IPS-15b (cell line): ENCODE results near the gene CREB3.

Experiments used
- H3K27me3 ChIP-seq: one replicate; pipeline ENCODE4 v1.6.1; 2013; ENCODE audit warnings: low read length; ENCODE audit not compliant: control insufficient read depth, insufficient read depth
- H3K36me3 ChIP-seq: one replicate; pipeline ENCODE4 v1.6.1; 2013; ENCODE audit warnings: low read length; ENCODE audit not compliant: control insufficient read depth, insufficient read depth
- H3K4me1 ChIP-seq: one replicate; pipeline ENCODE4 v1.6.1; 2013; ENCODE audit warnings: mild to moderate bottlenecking, low read length; ENCODE audit not compliant: control insufficient read depth, insufficient read depth
- H3K4me3 ChIP-seq: one replicate; pipeline ENCODE4 v1.5.1; 2013; ENCODE audit warnings: low read depth, low read length
- H3K9ac ChIP-seq: one replicate; pipeline ENCODE4 v1.6.1; 2013; ENCODE audit warnings: low read depth, mild to moderate bottlenecking, low read length
- H3K9me3 ChIP-seq: one replicate; pipeline ENCODE4 v1.6.1; 2013; ENCODE audit warnings: mild to moderate bottlenecking, low read length; ENCODE audit not compliant: control insufficient read depth, insufficient read depth

The CREB3 gene

DNA sequence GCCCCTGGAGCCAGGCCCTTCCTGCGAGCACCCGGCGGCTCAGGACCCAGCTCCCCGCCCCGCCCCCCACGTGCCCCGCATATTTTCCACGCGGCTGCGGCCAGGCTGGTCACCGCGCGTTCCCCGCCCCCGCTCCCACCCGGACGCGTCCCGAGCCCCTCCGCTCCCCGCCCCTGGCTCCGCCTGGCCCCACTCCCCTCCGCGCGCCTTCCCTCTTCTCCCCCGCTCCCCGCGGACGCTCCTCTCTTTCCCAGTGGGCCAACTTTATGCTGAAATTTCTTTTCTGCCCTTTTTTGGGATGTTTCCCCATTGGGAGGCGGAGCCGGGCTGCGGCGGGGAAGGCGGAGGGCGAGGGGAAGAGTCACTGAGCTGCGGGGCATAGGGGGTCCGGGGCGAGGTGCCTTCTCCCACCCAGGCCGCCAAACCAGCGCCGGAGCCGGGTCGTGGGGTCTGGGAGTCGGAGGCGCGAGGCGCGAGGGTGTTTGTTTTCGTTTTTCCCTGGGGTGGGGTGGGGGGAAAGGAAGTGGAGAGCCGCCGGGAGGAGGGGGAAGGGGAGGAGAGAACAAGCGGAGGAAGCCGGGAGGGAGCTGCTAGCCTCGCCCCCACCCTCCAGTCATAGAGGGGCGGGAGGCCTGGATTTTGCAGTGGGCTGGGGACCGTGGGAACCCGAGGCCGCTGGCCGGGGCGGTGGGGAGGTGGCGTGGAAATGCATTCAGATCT is 41.7 kb upstream of the CREB3 start:
- H3K4me1 ChIP-seq = peaks cover 10% of the 10 kb centered on the region
- H3K9me3 ChIP-seq = no peaks in the 10 kb centered on the region
- peak overlapping the region; percentile 81 for H3K4me3 ChIP-seq
- H3K9ac ChIP-seq = peak overlapping the region; percentile 37
- peaks cover 15% of the 10 kb centered on the region for H3K36me3 ChIP-seq
- no peaks in the 10 kb centered on the region for H3K27me3 ChIP-seq

DNA sequence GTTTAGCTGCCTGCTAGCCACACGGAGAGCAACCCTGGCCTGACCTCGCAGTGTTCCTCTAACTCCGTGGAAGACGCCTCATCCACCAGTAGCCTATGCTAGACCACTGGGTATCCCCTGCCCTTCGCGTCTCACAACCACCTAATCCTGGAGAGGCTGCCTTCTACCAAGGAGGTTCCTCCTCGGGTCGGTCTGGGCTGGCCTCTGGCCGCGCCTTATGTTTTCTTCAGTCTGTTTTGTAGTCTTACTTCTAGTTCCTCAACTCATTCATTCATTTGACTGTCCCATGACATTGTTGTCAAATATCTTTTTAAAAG is 41.2 kb upstream of the CREB3 start:
- H3K27me3 ChIP-seq = no peaks in the 10 kb centered on the region
- peak overlapping the region; percentile 37 for H3K9ac ChIP-seq
- peaks cover 15% of the 10 kb centered on the region for H3K36me3 ChIP-seq

DNA sequence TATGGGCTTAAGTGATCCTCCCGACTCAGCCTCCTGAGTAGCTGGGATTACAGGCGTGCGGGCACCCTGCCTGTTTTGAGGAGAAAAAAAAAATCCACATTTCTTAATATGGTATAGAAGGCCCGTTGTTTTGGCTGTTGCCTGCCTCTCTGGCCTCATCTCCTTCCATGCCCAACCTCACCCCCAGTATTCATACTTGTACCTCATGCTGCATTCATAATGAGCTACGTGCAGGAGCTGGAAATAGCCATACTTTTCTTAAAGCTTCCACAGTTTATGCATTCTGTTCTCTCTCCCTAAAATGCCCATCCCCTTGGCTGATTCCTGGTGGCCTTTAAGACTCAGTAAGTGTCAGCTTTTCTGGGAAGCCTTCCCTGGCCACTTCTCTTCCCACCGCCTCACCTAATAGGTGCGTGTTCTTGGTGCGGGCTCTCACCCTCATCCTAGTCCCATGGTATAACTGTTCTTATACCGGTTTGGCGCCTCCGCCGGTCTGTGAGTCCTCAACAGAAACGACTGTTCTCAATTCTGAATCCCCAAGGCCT is 40.6 kb upstream of the CREB3 start:
- no peak overlapping the region for H3K9ac ChIP-seq
- peak overlapping the region; percentile 79 for H3K4me3 ChIP-seq
- H3K4me1 ChIP-seq = peaks cover 10% of the 10 kb centered on the region
- H3K27me3 ChIP-seq = no peaks in the 10 kb centered on the region
- peaks cover 13% of the 10 kb centered on the region for H3K36me3 ChIP-seq
- no peaks in the 10 kb centered on the region for H3K9me3 ChIP-seq

More for the DNA sequence above, 41.2 kb upstream of the CREB3 start:
- Histone ChIP-seq H3K4me1 (peaks cover 10% of the 10 kb centered on the region), H3K4me3 (peak overlapping the region; percentile 79), H3K9me3 (no peaks in the 10 kb centered on the region)

DNA sequence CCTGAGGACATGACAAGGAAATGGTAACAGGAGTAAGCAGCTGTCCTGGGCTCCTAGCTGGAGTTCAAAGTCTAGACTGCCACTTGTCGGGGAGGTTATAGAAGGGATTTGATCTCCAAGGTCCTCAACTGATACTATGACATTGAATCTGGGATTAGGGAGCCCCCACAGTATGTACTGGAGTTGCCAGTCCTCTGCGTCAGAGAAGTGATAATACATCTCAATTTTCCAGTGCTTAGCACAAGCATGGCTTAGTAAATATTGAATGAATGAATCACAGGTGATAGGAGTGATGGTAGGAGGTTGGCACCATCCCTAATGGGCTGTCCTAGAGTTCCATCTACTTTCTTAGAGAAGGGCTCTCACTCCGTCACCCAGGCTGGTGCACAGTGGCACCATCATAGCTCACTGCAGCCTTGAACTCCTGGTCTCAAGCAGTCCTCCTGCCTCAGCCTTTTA is 36.5 kb upstream of the CREB3 start:
- Histone ChIP-seq H3K36me3 (peaks cover 33% of the 10 kb centered on the region), H3K4me1 (no peaks in the 10 kb centered on the region), H3K27me3 (no peaks in the 10 kb centered on the region), H3K4me3 (no peak overlapping the region), H3K9ac (no peak overlapping the region), H3K9me3 (no peaks in the 10 kb centered on the region)

DNA sequence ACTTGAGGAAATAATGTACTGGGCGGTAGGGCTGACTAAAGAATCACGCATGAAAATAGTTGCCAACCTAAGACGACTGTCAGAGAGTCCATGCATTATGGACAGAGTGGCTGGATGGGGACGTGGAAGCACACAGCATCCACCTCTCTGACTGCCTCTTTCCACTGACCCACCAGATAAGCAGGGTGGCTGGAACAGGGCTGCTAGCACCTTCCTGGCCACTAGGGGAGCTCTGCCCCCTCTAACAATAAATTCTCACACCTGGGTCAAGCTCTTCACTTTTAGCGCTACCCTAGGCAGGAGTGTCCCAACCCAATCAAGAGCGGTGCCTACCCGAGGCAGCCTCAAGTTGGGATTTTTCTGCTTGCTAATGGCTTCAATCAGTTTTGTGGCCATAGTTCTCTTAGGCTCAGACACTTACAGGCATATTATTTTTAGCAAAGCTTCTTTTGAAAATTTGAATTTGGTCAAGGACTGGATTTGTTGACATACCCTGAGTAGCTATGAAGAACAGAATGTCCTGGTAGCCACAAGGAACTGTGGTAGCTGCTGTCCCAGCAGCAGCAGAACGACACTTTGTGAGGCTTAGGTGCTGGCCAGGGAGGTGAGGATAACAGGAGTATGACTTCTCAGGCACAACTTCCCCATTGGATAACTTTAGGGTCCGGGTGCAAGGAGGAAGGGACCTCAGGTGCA is 35.8 kb upstream of the CREB3 start:
- no peaks in the 10 kb centered on the region for H3K9me3 ChIP-seq
- H3K4me3 ChIP-seq = no peak overlapping the region
- no peak overlapping the region for H3K9ac ChIP-seq
- H3K27me3 ChIP-seq = no peaks in the 10 kb centered on the region
- H3K4me1 ChIP-seq = no peaks in the 10 kb centered on the region
- peaks cover 36% of the 10 kb centered on the region for H3K36me3 ChIP-seq

DNA sequence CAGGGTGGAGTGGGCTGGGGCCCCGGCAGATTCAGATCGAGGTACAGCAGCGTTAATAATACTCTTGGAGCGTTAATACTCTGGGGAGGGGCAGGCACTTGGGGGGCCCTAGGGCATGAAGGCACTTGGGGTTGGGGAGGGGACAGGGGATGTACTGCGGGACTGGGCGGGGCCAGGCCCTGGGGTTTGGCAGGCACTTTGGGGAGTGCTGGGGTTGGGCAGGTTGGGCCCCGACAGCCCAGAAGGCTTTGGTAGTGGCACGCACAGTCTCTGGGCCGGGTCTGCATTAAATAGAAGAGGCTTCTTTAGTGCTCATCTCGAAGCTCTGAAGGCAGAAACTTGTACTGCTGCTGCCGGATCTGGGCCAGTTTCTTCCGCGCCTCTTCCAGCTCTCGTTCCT is 35.0 kb upstream of the CREB3 start:
- Histone ChIP-seq H3K4me3 (no peak overlapping the region), H3K36me3 (peaks cover 42% of the 10 kb centered on the region), H3K9me3 (no peaks in the 10 kb centered on the region), H3K4me1 (no peaks in the 10 kb centered on the region), H3K9ac (no peak overlapping the region), H3K27me3 (no peaks in the 10 kb centered on the region)

DNA sequence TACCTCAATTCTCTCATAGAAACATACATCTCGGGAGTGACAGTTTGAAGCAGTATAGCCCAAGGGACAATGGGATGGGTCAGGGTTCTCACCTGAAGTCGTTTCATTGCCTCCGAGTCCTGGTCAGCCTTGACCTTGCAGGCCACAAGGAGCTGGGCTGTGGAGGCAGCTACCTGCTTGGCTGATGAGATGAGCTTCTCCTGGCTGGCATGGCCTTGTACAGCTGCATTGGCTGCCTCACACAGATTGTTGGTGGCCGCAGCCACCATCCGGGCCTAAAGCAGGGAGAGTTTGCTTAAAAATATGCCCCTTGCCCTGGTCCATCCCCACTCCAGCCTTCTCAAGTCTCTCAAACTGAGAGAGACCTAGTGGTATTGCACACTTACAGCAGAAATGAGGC is 34.2 kb upstream of the CREB3 start:
- H3K9ac ChIP-seq = no peak overlapping the region
- no peaks in the 10 kb centered on the region for H3K27me3 ChIP-seq
- peaks cover 49% of the 10 kb centered on the region for H3K36me3 ChIP-seq
- no peaks in the 10 kb centered on the region for H3K9me3 ChIP-seq
- no peaks in the 10 kb centered on the region for H3K4me1 ChIP-seq
- no peak overlapping the region for H3K4me3 ChIP-seq

DNA sequence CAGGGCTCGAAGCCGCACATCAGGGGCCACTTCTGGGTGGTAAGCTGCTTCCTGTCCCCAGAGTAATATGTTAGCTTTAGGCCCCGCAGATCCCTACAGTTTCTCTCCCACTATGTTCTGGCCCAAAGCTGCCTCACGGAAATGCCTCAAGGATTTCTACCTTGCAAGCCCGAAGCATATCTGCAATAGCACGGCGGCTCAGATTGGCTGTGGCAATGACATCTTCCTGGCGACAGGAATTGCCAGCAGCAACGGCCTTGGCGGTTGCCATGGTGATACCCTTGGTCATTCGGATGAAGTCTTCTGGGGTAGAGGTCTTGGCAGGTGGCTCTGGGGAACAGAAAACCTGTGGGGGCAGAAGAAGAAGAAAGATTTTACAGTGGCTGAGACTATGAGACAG is 32.4 kb upstream of the CREB3 start:
- H3K9ac ChIP-seq = no peak overlapping the region
- peaks cover 67% of the 10 kb centered on the region for H3K36me3 ChIP-seq
- H3K4me3 ChIP-seq = no peak overlapping the region
- no peaks in the 10 kb centered on the region for H3K27me3 ChIP-seq
- H3K9me3 ChIP-seq = no peaks in the 10 kb centered on the region
- no peaks in the 10 kb centered on the region for H3K4me1 ChIP-seq

DNA sequence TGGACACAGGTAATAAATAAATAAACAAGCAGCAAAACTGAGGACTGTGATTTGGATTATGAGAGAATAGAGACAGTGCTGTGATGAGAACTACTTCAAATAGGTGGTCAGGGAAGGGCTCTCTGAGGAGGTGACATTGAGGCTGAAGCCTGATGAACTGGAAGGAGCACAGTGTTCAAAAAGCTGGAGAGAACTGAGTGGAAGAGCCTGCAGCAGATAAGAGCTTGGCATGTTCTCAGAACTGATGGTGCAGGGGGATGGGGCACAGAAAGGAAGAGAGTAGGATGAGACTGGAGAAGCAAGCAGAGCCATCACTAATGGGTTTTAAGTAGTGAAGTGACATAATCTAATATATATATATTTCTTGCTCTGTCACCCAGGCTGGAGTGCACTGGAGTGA is 31.5 kb upstream of the CREB3 start:
- Histone ChIP-seq H3K9ac (no peak overlapping the region), H3K27me3 (no peaks in the 10 kb centered on the region), H3K4me1 (no peaks in the 10 kb centered on the region), H3K9me3 (no peaks in the 10 kb centered on the region), H3K4me3 (no peak overlapping the region), H3K36me3 (peaks cover 76% of the 10 kb centered on the region)

DNA sequence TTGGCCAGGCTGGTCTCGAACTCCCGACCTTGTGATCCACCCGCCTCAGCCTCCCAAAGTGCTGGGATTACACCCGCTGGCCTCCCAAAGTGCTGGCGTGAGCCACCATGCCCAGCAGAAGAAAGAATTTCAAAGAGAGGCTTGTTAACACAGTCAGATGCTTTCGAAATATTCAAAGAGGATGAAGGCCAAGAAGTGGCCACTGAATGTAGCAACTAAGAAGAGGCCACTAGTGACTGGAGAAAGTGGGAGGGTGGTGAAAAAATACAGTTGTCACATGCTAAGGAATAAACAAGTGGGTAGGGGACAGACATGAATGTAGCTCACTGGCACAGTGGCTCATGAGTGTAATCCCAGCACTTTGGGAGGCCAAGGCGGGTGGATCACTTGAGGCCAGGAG is 29.8 kb upstream of the CREB3 start:
- Histone ChIP-seq H3K9me3 (no peaks in the 10 kb centered on the region), H3K9ac (no peak overlapping the region), H3K27me3 (no peaks in the 10 kb centered on the region), H3K4me3 (no peak overlapping the region), H3K4me1 (no peaks in the 10 kb centered on the region), H3K36me3 (peaks cover 88% of the 10 kb centered on the region)

DNA sequence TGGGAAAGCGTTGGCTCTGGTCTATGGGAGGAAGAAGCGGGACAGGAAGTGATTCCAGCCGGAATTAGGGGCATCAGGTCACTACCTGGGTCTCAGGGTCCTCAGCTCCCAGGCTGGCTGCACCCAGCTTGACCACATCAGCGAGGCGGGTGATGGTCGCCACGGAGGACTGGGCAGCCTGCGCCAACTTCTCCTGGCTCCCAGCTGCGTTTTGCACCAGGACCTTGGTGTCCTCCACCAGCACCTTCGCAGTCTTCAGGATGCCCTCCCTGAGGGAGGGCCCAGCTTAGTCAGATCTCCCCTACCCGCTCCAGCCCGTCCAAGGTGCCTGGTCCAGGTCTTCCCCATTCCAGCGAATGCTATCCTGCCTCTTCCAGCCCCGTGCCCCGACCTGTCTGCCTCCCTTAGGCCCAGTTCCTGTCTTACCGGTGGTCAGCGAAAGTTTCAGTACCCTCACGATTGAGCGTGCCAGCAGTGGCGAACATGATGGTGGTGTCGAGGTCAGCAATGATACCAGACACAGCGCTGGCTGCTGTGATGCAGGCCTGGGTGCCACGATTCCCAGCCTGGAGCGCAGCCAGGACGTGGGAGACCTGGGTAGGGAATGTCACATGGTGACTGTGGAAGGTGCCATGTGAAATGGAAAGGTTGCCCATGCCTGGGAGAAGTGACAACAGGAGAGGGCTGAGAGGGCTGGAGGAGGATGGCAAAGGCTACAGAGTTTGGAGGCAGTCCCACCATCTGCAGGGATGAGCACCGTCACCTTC is 28.4 kb upstream of the CREB3 start:
- Histone ChIP-seq H3K4me3 (no peak overlapping the region), H3K27me3 (no peaks in the 10 kb centered on the region), H3K4me1 (no peaks in the 10 kb centered on the region), H3K9ac (no peak overlapping the region), H3K36me3 (peaks cover 81% of the 10 kb centered on the region), H3K9me3 (no peaks in the 10 kb centered on the region)
